K562 (cell line): ENCODE results near the gene PPL. TPM values are rescaled to one million over a fixed set of nuclear protein-coding genes. Genes with fewer than 3 reads are reported as not detected.
A peak's percentile ranks its signal among the peaks of the same experiment; 100 is the strongest.

Experiments used
- ATAC-seq: fragments of 200-7000 bp; cut with Tn5 transposase; 3 replicates; pipeline ENCODE4 v1.9.1; 2020; ENCODE audit warnings: moderate library complexity
- BruUV-seq: library from RNA; stranded (reverse); fragments of 400-500 nt; replicated peaks from 2 replicates; lab custom pipeline; 2021; lab: Mats Ljungman, UMichigan
- CTCF ChIA-PET: fragments of 300-600 bp; formaldehyde crosslinking; extraction: SDS; loops from one replicate; lab custom pipeline; 2021; ENCODE audit warnings: low intra/inter-chr PET ratio; lab: Yijun Ruan, JAX
- POLR2A ChIA-PET: fragments of 300-600, 350-650 bp; sonication (Branson Sonifier 250); formaldehyde crosslinking; extraction: SDS; loops from one replicate; lab custom pipeline; 2021; ENCODE audit warnings: antibody characterized with exemption, inconsistent platforms; lab: Yijun Ruan, JAX
- DNase-seq, 4 experiments: peaks; one replicate each; pipeline versions ENCODE4 v3.0.0 to v3.0.0-alpha.2; 2011 to 2018; ENCODE audit warnings: low spot score in 3 of 4, mixed read lengths in 3 of 4; ENCODE audit errors: extremely low read depth in 1 of 4
- FAIRE-seq: peaks from 2 replicates; lab custom pipeline; 2011; peaks lifted over from hg19 to GRCh38; lab: Jason Lieb, UNC
- H2AFZ ChIP-seq: 2 replicates; pipeline ENCODE4 v1.6.0; 2011; ENCODE audit warnings: low read depth, low read length, control low read depth, inconsistent platforms
- H3K27ac ChIP-seq: fragments of 200-600 bp; 3 replicates; pipeline ENCODE4 v1.8.0; 2011; ENCODE audit warnings: low read depth, mild to moderate bottlenecking, control low read depth, inconsistent platforms, low read length, moderate library complexity, mixed read lengths; ENCODE audit errors: extremely low read depth
- H3K27me3 ChIP-seq, 2 experiments: fragments of 300-600 bp in 1 of 2; 2 replicates in 1 of 2; 3 replicates in 1 of 2; pipeline versions ENCODE4 v1.6.0 to v1.8.0; 2011; ENCODE audit warnings: inconsistent platforms in 2 of 2, low read length in 2 of 2, mild to moderate bottlenecking in 1 of 2, mixed read lengths in 1 of 2, moderate library complexity in 1 of 2; ENCODE audit not compliant: control insufficient read depth in 2 of 2, insufficient read depth in 2 of 2
- H3K36me3 ChIP-seq: fragments of 300-600 bp; 3 replicates; pipeline ENCODE4 v1.8.0; 2011; ENCODE audit warnings: mild to moderate bottlenecking, low read length, inconsistent platforms; ENCODE audit not compliant: control insufficient read depth, insufficient read depth
- H3K4me1 ChIP-seq, 2 experiments: fragments of 200-600 bp in 1 of 2; replicated peaks in 1 of 2; 2 replicates in 1 of 2; 3 replicates in 1 of 2; pipeline versions ENCODE4 v1.5.1 to v1.8.0; 2011; ENCODE audit warnings: inconsistent platforms in 2 of 2, low read length in 2 of 2, mild to moderate bottlenecking in 1 of 2, mixed read lengths in 1 of 2, moderate library complexity in 1 of 2; ENCODE audit not compliant: control insufficient read depth in 2 of 2, insufficient read depth in 2 of 2
- H3K4me2 ChIP-seq: 2 replicates; pipeline ENCODE4 v1.6.1; 2011; ENCODE audit warnings: low read length, control low read depth, inconsistent platforms, mixed read lengths; ENCODE audit not compliant: insufficient read depth
- H3K4me3 ChIP-seq: fragments of 200-600 bp; sonication (generic), shearing (Covaris generic); 2 replicates; pipeline ENCODE4 v1.5.1; 2016; ENCODE audit warnings: control low read depth, inconsistent platforms
- H3K79me2 ChIP-seq: fragments of 200-600 bp; 3 replicates; pipeline ENCODE4 v1.8.0; 2011; ENCODE audit warnings: low read length, inconsistent platforms; ENCODE audit not compliant: control insufficient read depth, insufficient read depth
- H3K9ac ChIP-seq, 2 experiments: 2 replicates each; pipeline versions ENCODE4 v1.6.0 to v1.6.1; 2011; ENCODE audit warnings: low read depth in 2 of 2, low read length in 2 of 2, control low read depth in 1 of 2, inconsistent platforms in 1 of 2, mild to moderate bottlenecking in 1 of 2, mixed read lengths in 1 of 2; ENCODE audit not compliant: insufficient read depth in 1 of 2
- H3K9me1 ChIP-seq: one replicate; pipeline ENCODE4 v1.6.0; 2011; ENCODE audit warnings: inconsistent platforms, mild to moderate bottlenecking, low read length, moderate library complexity; ENCODE audit not compliant: control insufficient read depth, insufficient read depth
- H3K9me3 ChIP-seq: replicated peaks from 2 replicates; pipeline ENCODE4 v1.5.1; 2011; ENCODE audit warnings: low read depth, low read length, inconsistent platforms; ENCODE audit not compliant: control insufficient read depth, insufficient read depth
- H4K20me1 ChIP-seq: replicated peaks from 2 replicates; pipeline ENCODE4 v1.6.1; 2011; ENCODE audit warnings: low read length, inconsistent platforms, mixed read lengths; ENCODE audit not compliant: control insufficient read depth, insufficient read depth
- HMGN3 ChIP-seq: IDR thresholded peaks from 2 replicates; pipeline ENCODE4 v1.6.1; 2011; ENCODE audit warnings: borderline replicate concordance, low read depth, mild to moderate bottlenecking, mixed read lengths, low read length; ENCODE audit not compliant: insufficient read length; ENCODE audit errors: extremely low read depth
- POLR2G ChIP-seq: fragments of 200-400 bp; formaldehyde crosslinking; IDR thresholded peaks from 2 replicates; pipeline ENCODE4 v1.6.1; 2017; ENCODE audit warnings: low read depth, mild to moderate bottlenecking, antibody characterized with exemption, low read length, moderate library complexity
- ZBTB33 ChIP-seq: sonication (generic); formaldehyde crosslinking; IDR thresholded peaks from 2 replicates; pipeline ENCODE4 v1.8.1; 2023; ENCODE audit warnings: mild to moderate bottlenecking, missing genetic modification reagents
- WGBS: fragments of 100-300 bp; shearing (Covaris generic); methylation state at CpG from one replicate; pipeline ENCODE4 v1.1.6; 2016; ENCODE audit warnings: low coverage, mixed read lengths; ENCODE audit not compliant: insufficient coverage; ENCODE audit errors: missing lambda C conversion rate; 5-methylcytosine and 5-hydroxymethylcytosine counted together
- in situ Hi-C: fragments of 300-500 bp; cut with MboI; formaldehyde crosslinking; loops from 4 replicates; pipeline ENCODE4 v1.15.0; 2018; ENCODE audit warnings: inconsistent platforms, mixed read lengths
- intact Hi-C: fragments of 100-400 bp; cut with micrococcal nuclease; formaldehyde crosslinking; loops from 2 replicates; pipeline ENCODE4 v1.14.2; 2022
- polyA plus RNA-seq, 8 experiments: library from polyadenylated mRNA; depleted of rRNA in 4 of 8; stranded (reverse) in 5 of 8; unstranded in 3 of 8; fragments of >200 nt; fragmentation: Nextera tagmentation in 2 of 8; fragmentation: Illumina TruSeq in 1 of 8; extraction: Ambion mirVana in 2 of 8; extraction: Trizol in 1 of 8; gene quantifications; 2 replicates each; pipeline versions ENCODE4 v1.2.1 to v1.2.3, GENCODE V29; 2011 to 2014; ENCODE audit warnings: inconsistent platforms in 1 of 8, missing spikeins in 1 of 8
- total RNA-seq, 7 experiments: library from RNA; depleted of rRNA in 6 of 7; stranded (reverse); fragments of >200 nt in 6 of 7; fragmentation: Illumina TruSeq in 2 of 7; extraction: Trizol in 2 of 7; gene quantifications; 2 replicates each; pipeline versions ENCODE4 v1.2.1 to v1.2.3, GENCODE V29; 2011 to 2021; ENCODE audit warnings: low replicate concordance in 1 of 7

PPL gene
- total and polyA plus RNA-seq, 9 of the 15 experiments (the other 6 are each of a cell fraction or from before 2014, with no cell fraction given): 0.01 to 0.15 (median 0.07) TPM; not detected in 3

- no peak overlapping the region for H3K4me2 ChIP-seq
- DNase-seq: no peak
- H3K27me3 ChIP-seq: no peaks in the 10 kb centered on the region
- no peak overlapping the region for H3K27ac ChIP-seq
- TF ChIP-seq ZBTB33 (CRISPR knock-in tag) (peak; percentile 72; the same call in 1 of the 2 replicates), HMGN3 (no peak), POLR2G (peak; percentile 54; the same call in 1 of the 2 replicates)
- POLR2A ChIA-PET: interaction anchor here (0.9 to 3.6 kb wide), 5 partner anchors 10 to 145 kb away, joined by 3 to 19 read pairs (median 3); no protein-coding TSS in a partner anchor
- no peaks in the 10 kb centered on the region for H3K79me2 ChIP-seq
- 97% methylated on average over 23 of the region's 34 CpGs for WGBS
- ATAC-seq: no peak
- no peaks in the 10 kb centered on the region; the same call in 1 of the 2 replicates for H4K20me1 ChIP-seq
- no TSS peak for BruUV-seq
- peaks cover 3% of the 10 kb centered on the region for H3K9me1 ChIP-seq
- no peak overlapping the region for H2AFZ ChIP-seq
- H3K36me3 ChIP-seq: peaks cover 71% of the 10 kb centered on the region
- CTCF ChIA-PET: interaction anchor here (0.5 kb wide), 1 partner anchor 191 kb away, joined by 3 read pairs; the partner anchor contains the start of gene NUDT16L1
- in situ Hi-C loops (no loop called here), intact Hi-C loops (loop anchor here (10.0 kb wide), 1 partner anchor 51 kb away; the partner anchor contains the start of gene PPL)
- H3K9me3 ChIP-seq: peaks cover 7% of the 10 kb centered on the region; the same call in 1 of the 2 replicates
- FAIRE-seq: no peak
- no peak overlapping the region for H3K4me3 ChIP-seq
- H3K4me1 ChIP-seq: peaks cover 25 to 38% of the 10 kb centered on the region in 2 experiments; a peak in 4 of 5 replicates
- H3K9ac ChIP-seq: no peak overlapping the region
Observed at GRCh38 chr16:4884209-4884608, 52.7 kb downstream of the PPL start.
